HepG2 (cell line): ENCODE measurements around the gene THADA. TPM values are rescaled to one million over a fixed set of nuclear protein-coding genes. Genes with fewer than 3 reads are reported as not detected.

Experiments
- ADNP ChIP-seq: sonication (generic); formaldehyde crosslinking; IDR thresholded peaks from 2 replicates; pipeline ENCODE4 v1.4.0; 2020; ENCODE audit warnings: missing genetic modification reagents
- CC2D1A ChIP-seq: sonication (generic); formaldehyde crosslinking; IDR thresholded peaks from 2 replicates; pipeline ENCODE4 v1.8.1; 2023; ENCODE audit warnings: mild to moderate bottlenecking, missing genetic modification reagents
- EED ChIP-seq: sonication (generic); formaldehyde crosslinking; IDR thresholded peaks from 2 replicates; pipeline ENCODE4 v1.5.0; 2020; ENCODE audit warnings: mild to moderate bottlenecking, missing genetic modification reagents
- FOXA3 ChIP-seq: IDR thresholded peaks from 2 replicates; pipeline ENCODE4 v1.6.1; 2016; ENCODE audit warnings: missing genetic modification reagents, missing compliant biosample characterization
- HOXA3 ChIP-seq: sonication (generic); formaldehyde crosslinking; IDR thresholded peaks from 2 replicates; pipeline ENCODE4 v1.5.0; 2020; ENCODE audit warnings: missing genetic modification reagents
- JDP2 ChIP-seq: sonication (generic); formaldehyde crosslinking; IDR thresholded peaks from 2 replicates; pipeline ENCODE4 v1.8.1; 2022; ENCODE audit warnings: missing genetic modification reagents, borderline replicate concordance
- KLF15 ChIP-seq: sonication (generic); formaldehyde crosslinking; IDR thresholded peaks from 2 replicates; pipeline ENCODE4 v1.8.1; 2023; ENCODE audit warnings: borderline replicate concordance, mild to moderate bottlenecking, inconsistent platforms, missing genetic modification reagents, mixed read lengths
- MAFG ChIP-seq: sonication (generic); formaldehyde crosslinking; IDR thresholded peaks from 2 replicates; pipeline ENCODE4 v1.5.1; 2020; ENCODE audit warnings: mild to moderate bottlenecking, missing genetic modification reagents
- MBNL3 ChIP-seq: fragments of 250-450 bp; sonication (Bioruptor Pico); conservative IDR thresholded peaks from 2 replicates; pipeline ENCODE4 v1.8.0; 2022; ENCODE audit warnings: mild to moderate bottlenecking, inconsistent platforms
- MED1 ChIP-seq: sonication (generic); formaldehyde crosslinking; IDR thresholded peaks from 2 replicates; pipeline ENCODE4 v1.4.0; 2020; ENCODE audit warnings: missing genetic modification reagents
- MTF1 ChIP-seq: sonication (generic); formaldehyde crosslinking; IDR thresholded peaks from 2 replicates; pipeline ENCODE4 v1.5.0; 2020; ENCODE audit warnings: missing genetic modification reagents
- NCOA1 ChIP-seq: sonication (generic); formaldehyde crosslinking; IDR thresholded peaks from 2 replicates; pipeline ENCODE4 v1.9.0; 2021; ENCODE audit warnings: missing genetic modification reagents
- PITX1 ChIP-seq: sonication (generic); formaldehyde crosslinking; IDR thresholded peaks from 2 replicates; pipeline ENCODE4 v1.5.1; 2020; ENCODE audit warnings: mild to moderate bottlenecking, missing genetic modification reagents
- POLR2AphosphoS2 ChIP-seq: IDR thresholded peaks from 2 replicates; pipeline ENCODE4 v1.6.1; 2011; ENCODE audit warnings: low read depth, low read length, improper control_type of control experiment
- RBAK ChIP-seq: sonication (generic); formaldehyde crosslinking; IDR thresholded peaks from 2 replicates; pipeline ENCODE4 v1.5.1; 2020; ENCODE audit warnings: mild to moderate bottlenecking, missing genetic modification reagents
- SMC3 ChIP-seq: IDR thresholded peaks from 2 replicates; pipeline ENCODE4 v1.6.1; 2011; ENCODE audit warnings: low read length, improper control_type of control experiment
- TP53 ChIP-seq: sonication (generic); formaldehyde crosslinking; conservative IDR thresholded peaks from 2 replicates; pipeline ENCODE4 v1.4.0; 2020; ENCODE audit warnings: missing genetic modification reagents
- YEATS2 ChIP-seq: sonication (generic); formaldehyde crosslinking; IDR thresholded peaks from 2 replicates; pipeline ENCODE4 v1.4.0; 2020; ENCODE audit warnings: missing genetic modification reagents, borderline replicate concordance
- YY1 ChIP-seq: IDR thresholded peaks from 2 replicates; pipeline ENCODE4 v1.6.1; 2011; ENCODE audit warnings: low read length, low read depth, moderate library complexity, mild to moderate bottlenecking; ENCODE audit not compliant: insufficient read depth, insufficient replicate concordance
- ZNF160 ChIP-seq: sonication (generic); formaldehyde crosslinking; IDR thresholded peaks from 2 replicates; pipeline ENCODE4 v1.8.0; 2022; ENCODE audit warnings: mild to moderate bottlenecking, inconsistent platforms, missing genetic modification reagents
- ZNF274 ChIP-seq: sonication (generic); formaldehyde crosslinking; IDR thresholded peaks from 2 replicates; pipeline ENCODE4 v1.5.1; 2020; ENCODE audit warnings: mild to moderate bottlenecking, missing genetic modification reagents
- ZNF34 ChIP-seq: sonication (generic); formaldehyde crosslinking; IDR thresholded peaks from 2 replicates; pipeline ENCODE4 v1.4.0; 2020; ENCODE audit warnings: mild to moderate bottlenecking, missing genetic modification reagents, borderline replicate concordance
- ZNF367 ChIP-seq: sonication (generic); formaldehyde crosslinking; IDR thresholded peaks from 2 replicates; pipeline ENCODE4 v1.4.0; 2020; ENCODE audit warnings: missing genetic modification reagents, borderline replicate concordance
- ZNF569 ChIP-seq: sonication (generic); formaldehyde crosslinking; IDR thresholded peaks from 2 replicates; pipeline ENCODE4 v1.5.0; 2020; ENCODE audit warnings: mild to moderate bottlenecking, missing genetic modification reagents, moderate library complexity, borderline replicate concordance
- ZSCAN9 ChIP-seq: IDR thresholded peaks from 2 replicates; pipeline ENCODE4 v1.6.1; 2016; ENCODE audit warnings: borderline replicate concordance
- polyA plus RNA-seq, 8 experiments: library from polyadenylated mRNA; depleted of rRNA in 3 of 8; stranded (reverse) in 7 of 8; unstranded in 1 of 8; fragments of >200 nt; fragmentation: Illumina TruSeq in 4 of 8; extraction: Trizol in 4 of 8; gene quantifications; 2 replicates each; pipeline versions ENCODE4 v1.2.1 to v1.2.3, GENCODE V29; 2011 to 2016; ENCODE audit warnings: low read depth in 4 of 8, missing spikeins in 1 of 8, mixed read lengths in 1 of 8; ENCODE audit not compliant: insufficient read depth in 1 of 8
- total RNA-seq, 5 experiments: library from RNA; depleted of rRNA; stranded (reverse); fragments of >200 nt; fragmentation: Illumina TruSeq; extraction: Trizol; gene quantifications; 2 replicates each; pipeline ENCODE4 v1.2.3, GENCODE V29; 2016; ENCODE audit warnings: low read depth in 1 of 5
- TF ChIP-seq, protein P1 (sequence below): sonication (generic); formaldehyde crosslinking; IDR thresholded peaks from 2 replicates; pipeline ENCODE4 v1.4.0; 2020; ENCODE audit warnings: missing genetic modification reagents
- TF ChIP-seq, protein P2 (sequence below): sonication (generic); formaldehyde crosslinking; conservative IDR thresholded peaks from 2 replicates; pipeline ENCODE4 v1.4.0; 2020; ENCODE audit warnings: missing genetic modification reagents

THADA gene
- total and polyA plus RNA-seq, 2 of the 13 experiments (the other 11 are each of a cell fraction or from before 2014, with no cell fraction given): 12.7 to 21.7 TPM

DNA sequence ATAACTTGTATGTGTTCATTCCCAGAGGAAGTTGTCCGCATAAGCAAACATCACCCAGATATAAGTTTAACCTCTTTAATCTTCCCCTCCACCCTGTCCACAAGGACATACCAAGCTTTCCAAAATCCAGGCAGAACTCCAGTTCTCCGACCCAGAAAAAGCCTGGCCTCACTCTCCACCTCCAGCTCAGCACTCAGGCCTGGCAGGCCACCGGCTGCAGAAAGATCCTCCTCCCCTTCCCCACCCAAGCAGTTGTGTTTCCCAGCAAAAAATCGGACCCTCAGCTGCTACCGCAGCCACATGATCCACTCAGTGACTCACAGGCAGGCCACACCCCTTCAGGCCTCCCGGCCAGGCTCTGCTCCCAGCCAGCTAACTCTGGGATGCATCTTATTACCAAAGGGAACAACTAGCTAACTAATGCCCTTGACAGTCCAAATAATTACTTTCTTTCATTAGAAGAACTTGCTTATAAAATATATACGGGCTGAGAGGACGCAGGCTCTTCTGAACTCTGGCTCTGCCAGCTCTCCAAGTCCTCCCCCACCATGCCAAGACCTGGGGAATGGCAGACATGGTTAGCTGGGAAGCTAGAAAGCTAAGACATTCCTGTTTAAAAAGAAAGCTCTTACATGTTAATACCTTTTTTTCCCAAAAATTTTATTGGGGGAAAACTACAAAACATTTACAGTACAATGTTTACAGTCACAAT, 373.9 kb downstream of the THADA start (continued):
- TF ChIP-seq CC2D1A: 0 out of 2 replicates have a peak, but pooled peaks have one; percentile 27
- no peak for TF ChIP-seq ZNF367 (CRISPR knock-in tag)
- TF ChIP-seq NCOA1 (CRISPR knock-in tag): 0 out of 2 replicates have a peak, but pooled peaks have one; percentile 83
- TF ChIP-seq MTF1: no peak
- peak; percentile 80 for TF ChIP-seq PITX1 (CRISPR knock-in tag)
- peak; percentile 81 for TF ChIP-seq ZNF274
- peak; percentile 87 for TF ChIP-seq POLR2AphosphoS2
- TF ChIP-seq KLF15 (CRISPR knock-in tag): no peak
- TF ChIP-seq ZNF160 (CRISPR knock-in tag): no peak
- peak; percentile 57 for TF ChIP-seq FOXA3 (CRISPR knock-in tag)
- no peak for TF ChIP-seq MBNL3
- TF ChIP-seq SMC3: no peak
- peak; percentile 85 for TF ChIP-seq HOXA3 (CRISPR knock-in tag)
- TF ChIP-seq EED (CRISPR knock-in tag): no peak
- no peak for TF ChIP-seq ZNF569 (CRISPR knock-in tag)
- TF ChIP-seq TP53 (CRISPR knock-in tag): no peak
- TF ChIP-seq YEATS2 (CRISPR knock-in tag): peak; percentile 62; the same call in 1 of the 2 replicates
- TF ChIP-seq ZNF34 (CRISPR knock-in tag): no peak
- TF ChIP-seq ZSCAN9 (CRISPR knock-in tag): peak; percentile 45; the same call in 1 of the 2 replicates
- TF ChIP-seq MED1 (CRISPR knock-in tag): peak; percentile 90
- TF ChIP-seq, protein P1, sequence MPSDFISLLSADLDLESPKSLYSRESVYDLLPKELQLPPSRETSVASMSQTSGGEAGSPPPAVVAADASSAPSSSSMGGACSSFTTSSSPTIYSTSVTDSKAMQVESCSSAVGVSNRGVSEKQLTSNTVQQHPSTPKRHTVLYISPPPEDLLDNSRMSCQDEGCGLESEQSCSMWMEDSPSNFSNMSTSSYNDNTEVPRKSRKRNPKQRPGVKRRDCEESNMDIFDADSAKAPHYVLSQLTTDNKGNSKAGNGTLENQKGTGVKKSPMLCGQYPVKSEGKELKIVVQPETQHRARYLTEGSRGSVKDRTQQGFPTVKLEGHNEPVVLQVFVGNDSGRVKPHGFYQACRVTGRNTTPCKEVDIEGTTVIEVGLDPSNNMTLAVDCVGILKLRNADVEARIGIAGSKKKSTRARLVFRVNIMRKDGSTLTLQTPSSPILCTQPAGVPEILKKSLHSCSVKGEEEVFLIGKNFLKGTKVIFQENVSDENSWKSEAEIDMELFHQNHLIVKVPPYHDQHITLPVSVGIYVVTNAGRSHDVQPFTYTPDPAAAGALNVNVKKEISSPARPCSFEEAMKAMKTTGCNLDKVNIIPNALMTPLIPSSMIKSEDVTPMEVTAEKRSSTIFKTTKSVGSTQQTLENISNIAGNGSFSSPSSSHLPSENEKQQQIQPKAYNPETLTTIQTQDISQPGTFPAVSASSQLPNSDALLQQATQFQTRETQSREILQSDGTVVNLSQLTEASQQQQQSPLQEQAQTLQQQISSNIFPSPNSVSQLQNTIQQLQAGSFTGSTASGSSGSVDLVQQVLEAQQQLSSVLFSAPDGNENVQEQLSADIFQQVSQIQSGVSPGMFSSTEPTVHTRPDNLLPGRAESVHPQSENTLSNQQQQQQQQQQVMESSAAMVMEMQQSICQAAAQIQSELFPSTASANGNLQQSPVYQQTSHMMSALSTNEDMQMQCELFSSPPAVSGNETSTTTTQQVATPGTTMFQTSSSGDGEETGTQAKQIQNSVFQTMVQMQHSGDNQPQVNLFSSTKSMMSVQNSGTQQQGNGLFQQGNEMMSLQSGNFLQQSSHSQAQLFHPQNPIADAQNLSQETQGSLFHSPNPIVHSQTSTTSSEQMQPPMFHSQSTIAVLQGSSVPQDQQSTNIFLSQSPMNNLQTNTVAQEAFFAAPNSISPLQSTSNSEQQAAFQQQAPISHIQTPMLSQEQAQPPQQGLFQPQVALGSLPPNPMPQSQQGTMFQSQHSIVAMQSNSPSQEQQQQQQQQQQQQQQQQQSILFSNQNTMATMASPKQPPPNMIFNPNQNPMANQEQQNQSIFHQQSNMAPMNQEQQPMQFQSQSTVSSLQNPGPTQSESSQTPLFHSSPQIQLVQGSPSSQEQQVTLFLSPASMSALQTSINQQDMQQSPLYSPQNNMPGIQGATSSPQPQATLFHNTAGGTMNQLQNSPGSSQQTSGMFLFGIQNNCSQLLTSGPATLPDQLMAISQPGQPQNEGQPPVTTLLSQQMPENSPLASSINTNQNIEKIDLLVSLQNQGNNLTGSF: no peak
- TF ChIP-seq JDP2 (CRISPR knock-in tag): no peak
- no peak for TF ChIP-seq ADNP (CRISPR knock-in tag)
- no peak for TF ChIP-seq MAFG (CRISPR knock-in tag)
- TF ChIP-seq RBAK (CRISPR knock-in tag): no peak
- TF ChIP-seq, protein P2, sequence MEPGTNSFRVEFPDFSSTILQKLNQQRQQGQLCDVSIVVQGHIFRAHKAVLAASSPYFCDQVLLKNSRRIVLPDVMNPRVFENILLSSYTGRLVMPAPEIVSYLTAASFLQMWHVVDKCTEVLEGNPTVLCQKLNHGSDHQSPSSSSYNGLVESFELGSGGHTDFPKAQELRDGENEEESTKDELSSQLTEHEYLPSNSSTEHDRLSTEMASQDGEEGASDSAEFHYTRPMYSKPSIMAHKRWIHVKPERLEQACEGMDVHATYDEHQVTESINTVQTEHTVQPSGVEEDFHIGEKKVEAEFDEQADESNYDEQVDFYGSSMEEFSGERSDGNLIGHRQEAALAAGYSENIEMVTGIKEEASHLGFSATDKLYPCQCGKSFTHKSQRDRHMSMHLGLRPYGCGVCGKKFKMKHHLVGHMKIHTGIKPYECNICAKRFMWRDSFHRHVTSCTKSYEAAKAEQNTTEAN (CRISPR knock-in tag): peak; percentile 75; the same call in 1 of the 2 replicates
- peak; percentile 51 for TF ChIP-seq YY1
